HG02588 (cell line): ENCODE results near the gene EPO.

ENCODE experiments used
- ATAC-seq: cut with Tn5 transposase; IDR thresholded peaks from one replicate; pipeline ENCODE4 v1.9.1; 2021; ENCODE audit warnings: mild to moderate bottlenecking, moderate library complexity; ENCODE audit not compliant: unreplicated experiment

EPO gene

GRCh38 chr7:100720279-100720670 lies at the start of gene EPO:
TSS of gene EPO (plus strand) at chr7:100720468. CDS start at chr7:100720981, 513 bp downstream.
- ATAC-seq: no peak

- ATAC-seq: no peak
Measured at GRCh38 chr7:100671353-100672327, 48.6 kb upstream of the EPO start.

- peak; percentile 63 for ATAC-seq
Measured at GRCh38 chr7:100673302-100673941, 46.8 kb upstream of the EPO start, which contains the start of gene GNB2. TSS of gene GNB2 (plus strand) at chr7:100673740. CDS start at chr7:100676266, 2,526 bp downstream.

DNA sequence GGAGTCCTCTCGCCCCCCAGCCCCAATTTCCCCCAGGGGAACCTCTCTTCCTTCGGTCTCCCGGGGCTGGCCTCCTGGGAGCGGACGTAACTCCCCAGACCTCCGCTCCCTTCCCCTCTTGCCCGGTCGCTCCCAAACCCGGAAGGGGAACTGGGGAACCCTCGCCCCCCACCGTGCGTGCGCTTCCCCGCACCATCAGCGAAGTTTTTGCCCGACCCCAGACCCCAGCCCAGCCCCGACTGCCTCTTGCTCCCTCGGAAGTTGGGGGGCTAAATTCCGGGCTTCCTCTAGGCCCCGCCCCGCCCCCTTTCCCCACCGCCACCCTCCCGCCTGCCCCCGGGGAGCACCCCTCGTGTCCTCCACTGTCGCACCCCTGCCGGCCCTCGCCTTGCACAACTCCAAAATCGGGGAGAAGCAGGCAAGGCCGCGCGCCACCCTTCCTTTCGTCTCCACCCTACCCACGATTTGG lies 46.3 kb upstream of the EPO start:
- peak; percentile 2 for ATAC-seq

DNA sequence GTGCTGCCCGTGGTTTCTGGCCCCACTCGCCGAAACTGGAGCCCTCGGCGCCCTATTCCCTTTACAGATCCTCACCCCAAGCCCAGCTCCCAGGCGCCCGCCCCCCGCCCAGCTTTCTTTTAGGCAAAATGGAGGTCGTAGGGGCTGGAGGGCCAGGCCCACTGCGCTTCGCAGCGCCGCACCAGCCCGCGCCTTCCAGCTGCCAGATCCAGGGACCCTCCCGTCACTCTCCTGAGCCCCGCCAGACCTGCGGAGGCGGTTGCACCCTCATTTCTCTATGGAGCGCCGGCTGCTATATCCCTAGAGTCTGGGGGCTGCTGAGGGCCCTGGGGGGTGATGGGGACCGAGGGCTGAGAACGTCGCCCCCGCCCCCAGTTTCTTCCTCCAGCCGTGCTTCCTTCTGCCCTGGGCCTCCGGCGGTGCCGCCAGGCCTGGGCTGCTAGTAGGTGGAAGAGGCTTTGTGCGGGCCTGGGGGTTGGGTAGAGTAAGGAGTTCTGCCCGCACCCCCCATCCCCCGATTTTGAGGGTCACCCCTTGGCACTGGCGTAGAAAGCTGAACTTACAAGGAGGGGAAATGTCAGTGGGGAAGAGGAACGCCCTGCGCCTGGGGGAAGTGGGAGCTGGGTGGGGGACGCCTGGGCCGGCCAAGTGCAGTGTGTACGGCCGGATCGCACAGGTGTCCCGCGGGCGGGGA lies 45.7 kb upstream of the EPO start:
- ATAC-seq: no peak

DNA sequence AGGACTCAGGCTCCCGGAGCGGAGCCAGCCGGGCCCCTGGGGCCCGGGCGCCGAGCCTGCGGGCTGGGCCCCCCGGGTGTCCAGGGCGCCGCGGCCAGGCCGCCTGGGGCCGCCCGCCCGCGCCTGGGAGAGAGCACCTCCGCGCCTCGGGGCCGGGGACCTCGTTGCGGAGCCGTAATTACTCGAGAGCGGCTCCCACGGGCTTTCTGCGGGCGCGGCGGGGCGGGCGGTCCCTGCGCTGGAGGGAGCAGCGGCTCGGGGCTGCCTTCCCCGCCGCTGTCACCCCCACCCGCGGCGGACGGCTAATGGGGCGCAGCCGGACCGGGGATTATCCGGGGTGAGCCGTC lies 45.2 kb upstream of the EPO start:
- ATAC-seq: no peak

- peak; percentile 29 for ATAC-seq
Measured at GRCh38 chr7:100675581-100676350, 44.5 kb upstream of the EPO start.

DNA sequence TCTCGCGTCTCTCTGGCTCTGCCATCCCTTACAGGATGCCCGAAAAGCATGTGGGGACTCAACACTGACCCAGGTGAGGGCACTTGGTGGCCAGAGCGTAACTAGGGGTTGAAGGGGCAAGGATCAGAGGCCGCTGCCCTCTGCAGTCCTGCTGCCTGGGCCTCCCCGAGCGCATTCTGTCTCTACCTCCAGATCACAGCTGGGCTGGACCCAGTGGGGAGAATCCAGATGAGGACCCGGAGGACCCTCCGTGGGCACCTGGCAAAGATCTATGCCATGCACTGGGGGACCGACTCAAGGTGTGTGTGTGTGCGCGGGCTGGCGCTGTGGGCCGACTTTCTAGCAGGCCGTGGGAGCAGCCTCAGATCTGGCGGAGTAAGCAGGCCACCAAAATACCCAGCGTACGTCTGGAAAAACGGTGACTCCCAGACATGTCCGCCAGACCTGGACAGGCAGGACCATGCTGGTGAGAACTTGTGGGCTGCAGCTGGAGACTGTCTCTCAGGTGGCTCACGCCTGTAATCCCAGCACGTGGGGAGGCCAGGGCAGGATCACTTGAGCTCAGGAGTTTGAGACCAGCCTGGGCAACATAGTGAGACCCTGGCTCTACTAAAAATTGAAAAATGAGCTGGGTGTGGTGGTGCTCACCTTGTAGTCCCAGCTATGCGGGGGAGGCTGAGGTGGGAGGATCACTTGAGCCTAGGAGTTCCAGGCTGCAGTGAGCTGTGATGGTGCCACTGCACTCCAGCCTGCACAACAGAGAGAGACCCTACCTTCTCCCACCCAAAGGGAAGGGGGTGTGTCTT lies 43.6 kb upstream of the EPO start:
- no peak for ATAC-seq

- no peak for ATAC-seq
Measured at GRCh38 chr7:100677308-100678267, 42.7 kb upstream of the EPO start.

- no peak for ATAC-seq
Measured at GRCh38 chr7:100678291-100678984, 41.8 kb upstream of the EPO start.

DNA sequence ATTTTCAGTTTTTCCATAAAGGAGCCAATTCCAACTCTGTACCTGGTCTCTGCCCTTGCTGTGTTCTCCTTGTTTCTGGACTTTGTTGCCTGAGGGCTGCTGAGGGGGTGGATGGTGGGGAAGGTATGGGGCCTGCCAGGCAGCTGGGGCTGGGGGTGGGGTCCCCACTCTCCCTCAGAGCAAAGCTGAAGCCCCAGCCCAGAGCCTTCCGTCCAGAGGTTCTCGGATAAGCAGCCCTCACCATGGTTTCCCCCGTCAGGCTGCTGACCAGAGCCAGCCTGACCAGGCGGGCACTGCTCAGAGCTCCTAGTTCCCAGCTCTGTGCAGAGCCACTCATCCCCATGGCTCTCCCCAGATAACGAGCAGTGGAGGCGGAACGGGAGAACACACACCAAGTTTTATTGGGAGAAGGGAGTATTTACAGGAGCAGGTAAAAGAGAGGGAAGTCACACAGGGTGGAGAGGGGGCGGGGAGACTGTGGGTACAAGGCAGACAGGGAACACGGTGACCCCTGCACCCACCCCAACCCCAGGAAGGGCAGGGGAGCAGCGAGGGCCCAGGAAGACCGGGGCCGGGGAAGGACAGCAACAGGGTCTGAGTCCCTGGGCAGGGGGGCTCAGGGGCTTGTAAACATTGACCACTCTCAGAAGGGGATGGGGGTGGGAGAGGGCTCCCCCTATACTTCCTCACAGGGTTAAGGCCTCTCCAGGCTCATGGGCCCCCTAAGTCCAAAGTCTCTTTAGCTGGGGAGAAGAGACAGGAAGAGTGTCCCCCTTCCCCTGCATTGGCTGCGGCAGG lies 40.9 kb upstream of the EPO start:
- ATAC-seq: no peak

GRCh38 chr7:100679927-100680575 lies 40.2 kb upstream of the EPO start:
- no peak for ATAC-seq

DNA sequence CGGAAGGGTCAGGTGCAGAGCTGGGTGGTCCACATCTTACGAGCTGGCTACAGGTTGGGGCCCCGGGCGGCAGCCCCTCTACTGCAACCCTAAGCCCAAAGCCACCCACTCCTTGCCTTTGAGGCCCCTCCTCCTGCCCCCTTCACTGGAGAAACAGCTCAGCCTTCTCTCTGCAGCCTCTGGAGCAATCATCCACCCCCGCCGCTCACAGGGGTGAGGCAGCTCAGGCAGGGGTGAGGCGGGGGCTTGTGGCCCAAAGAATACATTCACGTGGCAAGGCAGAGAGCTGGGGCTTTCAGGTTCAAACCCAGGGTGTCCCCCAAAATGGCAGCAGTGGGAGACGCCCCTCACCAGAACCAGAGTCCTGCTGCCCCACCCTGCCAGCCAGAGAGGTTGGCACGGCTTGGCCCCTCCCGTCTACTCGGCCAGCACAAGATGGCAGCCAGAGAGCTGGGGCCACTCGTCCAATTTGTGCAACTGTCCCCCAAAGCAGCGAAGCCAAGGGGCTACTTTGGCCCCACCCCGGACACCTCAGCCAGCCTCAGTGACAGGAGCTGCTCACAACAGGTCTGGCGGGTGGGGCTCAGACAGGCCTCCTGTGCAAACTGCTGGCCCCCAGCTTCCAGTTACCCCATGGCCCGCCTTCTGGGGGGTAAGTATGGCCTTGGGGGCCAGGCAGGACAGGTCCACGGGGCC lies 39.5 kb upstream of the EPO start:
- no peak for ATAC-seq

GRCh38 chr7:100681491-100682227 lies 38.6 kb upstream of the EPO start:
- no peak for ATAC-seq

- ATAC-seq: no peak
Measured at GRCh38 chr7:100682228-100682741, 38.0 kb upstream of the EPO start.
